Hepatocyte (in vitro differentiated cells): Measurements from ENCODE around the gene VMAC. TPM values are rescaled to one million over a fixed set of nuclear protein-coding genes. Genes with fewer than 3 reads are reported as not detected.
"Not testable (repeated sequence)": the region's sequence is repeated elsewhere in the genome, so short reads cannot be mapped to it uniquely, and the experiment has no call there.

Source experiments
- DNase-seq: peaks from one replicate; pipeline ENCODE4 v3.0.0-alpha.2; 2016; ENCODE audit warnings: low spot score
- H2AFZ ChIP-seq: fragments of 200-600 bp; sonication (generic); 2 replicates; pipeline ENCODE4 v1.6.0; 2016; ENCODE audit warnings: antibody characterized with exemption, mild to moderate bottlenecking
- H3K27ac ChIP-seq: fragments of 200-600 bp; sonication (generic); 2 replicates; pipeline ENCODE4 v1.5.1; 2016; ENCODE audit warnings: mild to moderate bottlenecking
- H3K27me3 ChIP-seq: fragments of 200-600 bp; sonication (generic); 2 replicates; pipeline ENCODE4 v1.6.1; 2016
- H3K36me3 ChIP-seq: fragments of 200-600 bp; sonication (generic); replicated peaks from 2 replicates; pipeline ENCODE4 v1.5.1; 2016; ENCODE audit warnings: low read depth; ENCODE audit not compliant: insufficient read depth
- H3K4me1 ChIP-seq: fragments of 200-600 bp; sonication (generic); 2 replicates; pipeline ENCODE4 v1.5.1; 2016; ENCODE audit warnings: mild to moderate bottlenecking, moderate library complexity; ENCODE audit not compliant: insufficient read depth
- H3K4me2 ChIP-seq: fragments of 200-600 bp; sonication (generic); 2 replicates; pipeline ENCODE4 v1.6.0; 2016
- H3K4me3 ChIP-seq: fragments of 200-600 bp; sonication (generic); 2 replicates; pipeline ENCODE4 v1.5.1; 2016; ENCODE audit warnings: mild to moderate bottlenecking
- H3K79me2 ChIP-seq: fragments of 200-600 bp; sonication (generic); 2 replicates; pipeline ENCODE4 v1.6.0; 2017; ENCODE audit warnings: mild to moderate bottlenecking
- H3K9me2 ChIP-seq: fragments of 200-600 bp; sonication (generic); replicated peaks from 2 replicates; pipeline ENCODE4 v1.6.0; 2017; ENCODE audit warnings: mild to moderate bottlenecking; ENCODE audit not compliant: insufficient read depth
- H3K9me3 ChIP-seq: fragments of 200-600 bp; sonication (generic); 2 replicates; pipeline ENCODE4 v1.5.1; 2016; ENCODE audit warnings: low read depth, mild to moderate bottlenecking
- H4K20me1 ChIP-seq: fragments of 200-600 bp; sonication (generic); 2 replicates; pipeline ENCODE4 v1.6.0; 2016; ENCODE audit warnings: mild to moderate bottlenecking; ENCODE audit not compliant: insufficient read depth, poor library complexity, severe bottlenecking
- EZH2 ChIP-seq: fragments of 200-600 bp; sonication (generic); IDR thresholded peaks from 2 replicates; pipeline ENCODE4 v1.6.1; 2016; ENCODE audit warnings: antibody characterized with exemption, mild to moderate bottlenecking, borderline replicate concordance
- EZH2phosphoT487 ChIP-seq: fragments of 200-600 bp; sonication (generic); IDR thresholded peaks from one replicate; pipeline ENCODE4 v1.6.1; 2018; ENCODE audit warnings: antibody characterized with exemption, mild to moderate bottlenecking, low read depth, moderate library complexity; ENCODE audit not compliant: unreplicated experiment, severe bottlenecking
- WGBS: methylation state at CpG from one replicate; pipeline ENCODE4 v1.1.6; 2016; ENCODE audit warnings: low lambda C conversion rate; ENCODE audit errors: missing lambda C conversion rate; 5-methylcytosine and 5-hydroxymethylcytosine counted together
- polyA plus RNA-seq: library from polyadenylated mRNA; unstranded; fragments of >200 nt; fragmentation: Nextera tagmentation; extraction: Ambion mirVana; gene quantifications from 2 replicates; pipeline ENCODE4 v1.2.1, GENCODE V29; 2016
- total RNA-seq: library from RNA; depleted of rRNA; stranded (reverse); fragments of >200 nt; gene quantifications from 2 replicates; pipeline ENCODE4 v1.2.3, GENCODE V29; 2014
- TF ChIP-seq, protein P1 (sequence below): fragments of 200-600 bp; sonication (generic); IDR thresholded peaks from 2 replicates; pipeline ENCODE4 v1.5.1; 2016; ENCODE audit warnings: antibody characterized with exemption, mild to moderate bottlenecking; ENCODE audit not compliant: poor library complexity

Gene VMAC
- total and polyA plus RNA-seq, 2 experiments from 2014 or later = 4.5 to 5.9 TPM

- Histone ChIP-seq H3K79me2 (no peaks in the 10 kb centered on the region), H3K27ac (no peak overlapping the region), H3K27me3 (no peaks in the 10 kb centered on the region), H2AFZ (no peak overlapping the region), H3K4me1 (peaks cover 15% of the 10 kb centered on the region), H3K9me2 (no peaks in the 10 kb centered on the region), H3K4me3 (no peak overlapping the region), H3K9me3 (no peaks in the 10 kb centered on the region), H3K36me3 (no peaks in the 10 kb centered on the region), H3K4me2 (no peak overlapping the region), H4K20me1 (no peaks in the 10 kb centered on the region)
- 79% methylated on average over 9 of the region's 9 CpGs for WGBS
- no peak for DNase-seq
- TF ChIP-seq, protein P1, sequence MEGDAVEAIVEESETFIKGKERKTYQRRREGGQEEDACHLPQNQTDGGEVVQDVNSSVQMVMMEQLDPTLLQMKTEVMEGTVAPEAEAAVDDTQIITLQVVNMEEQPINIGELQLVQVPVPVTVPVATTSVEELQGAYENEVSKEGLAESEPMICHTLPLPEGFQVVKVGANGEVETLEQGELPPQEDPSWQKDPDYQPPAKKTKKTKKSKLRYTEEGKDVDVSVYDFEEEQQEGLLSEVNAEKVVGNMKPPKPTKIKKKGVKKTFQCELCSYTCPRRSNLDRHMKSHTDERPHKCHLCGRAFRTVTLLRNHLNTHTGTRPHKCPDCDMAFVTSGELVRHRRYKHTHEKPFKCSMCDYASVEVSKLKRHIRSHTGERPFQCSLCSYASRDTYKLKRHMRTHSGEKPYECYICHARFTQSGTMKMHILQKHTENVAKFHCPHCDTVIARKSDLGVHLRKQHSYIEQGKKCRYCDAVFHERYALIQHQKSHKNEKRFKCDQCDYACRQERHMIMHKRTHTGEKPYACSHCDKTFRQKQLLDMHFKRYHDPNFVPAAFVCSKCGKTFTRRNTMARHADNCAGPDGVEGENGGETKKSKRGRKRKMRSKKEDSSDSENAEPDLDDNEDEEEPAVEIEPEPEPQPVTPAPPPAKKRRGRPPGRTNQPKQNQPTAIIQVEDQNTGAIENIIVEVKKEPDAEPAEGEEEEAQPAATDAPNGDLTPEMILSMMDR = no peak
- TF ChIP-seq EZH2 (no peak), EZH2phosphoT487 (no peak)
These were observed 22.2 kb upstream of the VMAC start for GRCh38 chr19:5882421-5882968.

GRCh38 chr19:5883157-5883873 lies 21.4 kb upstream of the VMAC start:
- H3K4me1 ChIP-seq = peaks cover 15% of the 10 kb centered on the region
- H4K20me1 ChIP-seq, H3K4me3 ChIP-seq, H3K36me3 ChIP-seq, DNase-seq, H3K9me2 ChIP-seq, H3K27ac ChIP-seq, H3K27me3 ChIP-seq, H2AFZ ChIP-seq, H3K79me2 ChIP-seq, H3K4me2 ChIP-seq, H3K9me3 ChIP-seq: not testable (repeated sequence)
- 81% methylated on average over 12 of the region's 13 CpGs for whole genome bisulfite sequencing

DNA sequence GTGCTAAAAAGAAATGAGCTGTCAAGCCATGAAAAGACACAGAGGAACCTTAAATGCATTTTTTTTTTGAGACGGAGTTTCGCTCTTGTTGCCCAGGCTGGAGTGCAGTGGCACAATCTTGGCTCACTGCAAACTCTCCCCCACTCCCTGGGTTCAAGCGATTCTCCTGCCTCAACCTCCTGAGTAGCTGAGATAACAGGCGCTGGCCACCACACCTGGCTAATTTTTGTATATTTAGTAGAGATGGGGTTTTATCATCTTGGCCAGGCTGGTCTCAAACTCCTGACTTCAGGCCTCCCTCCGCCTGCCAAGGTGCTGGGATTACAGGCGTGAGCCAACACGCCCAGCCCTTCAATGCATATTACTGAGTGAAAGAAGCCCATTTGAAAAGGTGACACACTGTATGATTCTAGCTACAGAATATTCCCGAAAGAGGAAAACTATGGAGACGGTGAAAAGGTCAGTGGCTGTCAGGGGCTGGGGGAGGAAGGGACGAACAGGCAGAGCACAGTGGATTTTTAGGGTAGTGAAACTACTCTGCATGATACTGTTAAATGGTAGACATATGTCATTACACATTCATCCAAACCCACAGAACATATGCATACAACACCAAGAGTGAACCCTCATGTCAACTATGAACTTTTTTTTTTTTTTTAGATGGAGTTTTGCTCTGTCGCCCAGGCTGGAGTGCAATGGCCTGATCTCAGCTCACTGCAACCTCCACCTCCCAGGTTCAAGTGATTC lies 20.4 kb upstream of the VMAC start:
- not testable (repeated sequence) for H3K27ac ChIP-seq, H3K9me2 ChIP-seq

DNA sequence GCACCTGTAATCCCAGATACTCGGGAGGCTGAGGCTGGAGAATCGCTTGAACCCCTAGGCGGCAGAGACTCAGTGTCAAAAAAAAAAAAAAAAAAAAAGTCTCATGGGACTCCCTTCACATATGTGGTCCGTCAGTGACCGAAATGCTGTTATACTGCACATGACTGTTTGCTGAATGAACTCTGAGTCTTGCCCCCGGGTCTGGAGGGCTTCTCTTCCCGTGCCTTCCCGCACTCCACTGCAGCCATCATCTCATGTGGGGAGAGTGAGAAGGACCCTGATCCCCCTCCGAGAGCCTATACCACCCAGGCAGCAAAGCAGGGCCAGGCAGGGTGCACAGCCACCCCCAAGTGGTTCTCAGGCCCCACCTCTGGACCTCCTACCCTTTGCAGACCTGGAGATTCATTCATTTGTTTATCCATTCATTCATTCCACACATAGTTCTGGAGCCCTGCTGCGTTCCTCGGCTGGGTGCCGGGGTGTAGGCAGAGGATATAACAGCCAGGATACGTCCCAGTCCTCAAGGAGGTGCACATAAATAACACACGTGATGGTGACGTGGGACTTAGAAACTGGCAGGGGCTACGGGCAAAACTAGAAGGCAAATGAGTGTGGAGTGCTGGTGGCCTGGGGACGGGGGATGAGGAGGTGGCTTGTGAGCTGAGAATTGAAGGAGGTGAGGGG lies 15.2 kb upstream of the VMAC start:
- Histone ChIP-seq H2AFZ (no peak overlapping the region), H3K9me3 (no peaks in the 10 kb centered on the region), H3K9me2 (no peaks in the 10 kb centered on the region), H3K36me3 (no peaks in the 10 kb centered on the region), H3K4me3 (no peak overlapping the region), H3K4me2 (no peak overlapping the region), H3K4me1 (peaks cover 12% of the 10 kb centered on the region), H3K27ac (no peak overlapping the region), H4K20me1 (no peaks in the 10 kb centered on the region), H3K79me2 (no peaks in the 10 kb centered on the region), H3K27me3 (no peaks in the 10 kb centered on the region)
- WGBS = 63% methylated on average over 17 of the region's 17 CpGs
- no peak for DNase-seq
- TF ChIP-seq, protein P1 = no peak
- TF ChIP-seq EZH2phosphoT487 (no peak), EZH2 (no peak)

More for the DNA sequence above, 20.4 kb upstream of the VMAC start:
- H3K79me2 ChIP-seq, H3K4me2 ChIP-seq, H3K36me3 ChIP-seq, H3K27me3 ChIP-seq, H3K4me3 ChIP-seq, DNase-seq, H4K20me1 ChIP-seq, H3K9me3 ChIP-seq, H2AFZ ChIP-seq: not testable (repeated sequence)
- WGBS = 91% methylated on average over 11 of the region's 11 CpGs
- H3K4me1 ChIP-seq = peaks cover 15% of the 10 kb centered on the region
